ENCODE results near the gene CLMP.
A peak's percentile ranks its signal among the peaks of the same experiment; 100 is the strongest.

- TF ChIP-seq CTCF (IDR thresholded peaks at IDR 0.05), result peak; percentile 31; the same call in 2 of the 3 replicates
- no peak for TF ChIP-seq NPAS2 (CRISPR knock-in tag; IDR thresholded peaks at IDR 0.05; ENCODE audit: borderline replicate concordance)
- TF ChIP-seq SMC3 (IDR thresholded peaks at IDR 0.05), result no peak
- TF ChIP-seq USF2 (IDR thresholded peaks at IDR 0.05), result no peak
- TF ChIP-seq RAD21 (conservative IDR thresholded peaks at IDR 0.05 in 1 of 2, IDR thresholded peaks at IDR 0.05 in 1 of 2), result peak; percentile 21 to 52; a peak in 3 of 5 replicates
Measured at GRCh38 chr11:123166071-123166559, 28.9 kb downstream of the CLMP start.
